HCT116 (cell line): ENCODE results near the gene SNTG2. TPM values are rescaled to one million over a fixed set of nuclear protein-coding genes. Genes with fewer than 3 reads are reported as not detected.

Experiments
- ATAC-seq: fragments of 200-7000 bp; cut with Tn5 transposase; 2 replicates; pipeline ENCODE4 v1.9.1; 2020; ENCODE audit warnings: mild to moderate bottlenecking, moderate library complexity
- BruUV-seq: library from RNA; stranded (reverse); fragments of 400-500 nt; replicated peaks from 2 replicates; lab custom pipeline; 2021; lab: Mats Ljungman, UMichigan
- CTCF ChIA-PET: fragments of 300-600 bp; sonication (Branson Sonifier 250); formaldehyde crosslinking; loops from one replicate; lab custom pipeline; 2021; ENCODE audit warnings: antibody characterized with exemption; lab: Charles Lee
- POLR2A ChIA-PET: fragments of 300-600, 350-600 bp; sonication (Branson Sonifier 250); formaldehyde crosslinking; loops from one replicate; lab custom pipeline; 2021; ENCODE audit warnings: antibody characterized with exemption; lab: Charles Lee
- RAD21 ChIA-PET, 2 experiments: fragments of 300-600 bp; sonication (Branson Sonifier 250); formaldehyde crosslinking; loops; one replicate each; lab custom pipeline; 2023; ENCODE audit warnings: low total read pairs in 2 of 2; ENCODE audit not compliant: uncharacterized antibody in 2 of 2, unreplicated experiment in 2 of 2, low non-redundant PET in 1 of 2; lab: Charles Lee
- DNase-seq: peaks from one replicate; pipeline ENCODE4 v3.0.0-alpha.2; 2010; ENCODE audit warnings: low read depth, low spot score
- H2AFZ ChIP-seq: fragments of 200-600 bp; shearing (Covaris generic), sonication (generic); 2 replicates; pipeline ENCODE4 v1.6.1; 2017; ENCODE audit warnings: low read depth, mixed run types, mixed read lengths, antibody characterized with exemption, low read length; ENCODE audit not compliant: poor library complexity, severe bottlenecking
- H3K27ac ChIP-seq: 2 replicates; pipeline ENCODE4 v1.5.1; 2012; ENCODE audit warnings: low read depth, low read length
- H3K27me3 ChIP-seq: fragments of 200-600 bp; sonication (generic); 2 replicates; pipeline ENCODE4 v1.6.1; 2016; ENCODE audit warnings: mixed run types, low read length, mixed read lengths; ENCODE audit not compliant: insufficient read depth
- H3K36me3 ChIP-seq, 2 experiments: fragments of 200-500 bp in 1 of 2; fragments of 200-600 bp in 1 of 2; sonication (Bioruptor generic) in 1 of 2; sonication (generic) in 1 of 2; 2 replicates each; pipeline versions ENCODE4 v1.5.1 to v1.6.1; 2014 to 2016; ENCODE audit warnings: low read length in 2 of 2, inconsistent platforms in 1 of 2, mixed read lengths in 1 of 2, mixed run types in 1 of 2; ENCODE audit not compliant: insufficient read depth in 2 of 2, control insufficient read depth in 1 of 2
- H3K4me1 ChIP-seq, 2 experiments: fragments of 200-600 bp in 1 of 2; sonication (generic) in 1 of 2; 2 replicates each; pipeline versions ENCODE4 v1.5.1 to v1.6.1; 2012 to 2017; ENCODE audit warnings: low read length in 2 of 2, inconsistent platforms in 1 of 2, mild to moderate bottlenecking in 1 of 2, mixed read lengths in 1 of 2, mixed run types in 1 of 2, moderate library complexity in 1 of 2; ENCODE audit not compliant: insufficient read depth in 2 of 2, control insufficient read depth in 1 of 2
- H3K4me2 ChIP-seq: fragments of 200-600 bp; sonication (generic); 2 replicates; pipeline ENCODE4 v1.6.1; 2017; ENCODE audit warnings: mixed run types, low read length, mixed read lengths
- H3K4me3 ChIP-seq, 2 experiments: fragments of 200-600 bp in 1 of 2; sonication (generic) in 1 of 2; replicated peaks in 1 of 2; 2 replicates each; pipeline ENCODE4 v1.5.1; 2011 to 2016; ENCODE audit warnings: low read length in 2 of 2, control low read depth in 1 of 2, low read depth in 1 of 2, mild to moderate bottlenecking in 1 of 2, mixed read lengths in 1 of 2, mixed run types in 1 of 2
- H3K79me2 ChIP-seq: fragments of 200-600 bp; sonication (generic); 2 replicates; pipeline ENCODE4 v1.6.1; 2017; ENCODE audit warnings: mild to moderate bottlenecking, mixed run types, low read length, moderate library complexity, mixed read lengths; ENCODE audit not compliant: insufficient read depth
- H3K9ac ChIP-seq: fragments of 200-600 bp; sonication (generic); 2 replicates; pipeline ENCODE4 v1.6.1; 2016; ENCODE audit warnings: low read length, mixed read lengths
- H3K9me2 ChIP-seq: fragments of 200-600 bp; sonication (generic), shearing (Covaris generic); 2 replicates; pipeline ENCODE4 v1.6.1; 2017; ENCODE audit warnings: mixed run types, mild to moderate bottlenecking, moderate library complexity; ENCODE audit not compliant: insufficient read depth
- H3K9me3 ChIP-seq, 2 experiments: fragments of 200-500 bp in 1 of 2; fragments of 200-600 bp in 1 of 2; sonication (Bioruptor generic) in 1 of 2; sonication (generic) in 1 of 2; 2 replicates each; pipeline ENCODE4 v1.6.1; 2014 to 2017; ENCODE audit warnings: low read length in 2 of 2, mixed read lengths in 2 of 2, inconsistent platforms in 1 of 2, low read depth in 1 of 2, mild to moderate bottlenecking in 1 of 2, mixed run types in 1 of 2, moderate library complexity in 1 of 2; ENCODE audit not compliant: control insufficient read depth in 1 of 2, insufficient read depth in 1 of 2
- H4K20me1 ChIP-seq: fragments of 200-600 bp; sonication (generic), shearing (Covaris generic); 2 replicates; pipeline ENCODE4 v1.6.1; 2017; ENCODE audit warnings: mixed run types, mild to moderate bottlenecking, moderate library complexity; ENCODE audit not compliant: insufficient read depth
- CEBPB ChIP-seq: IDR thresholded peaks from 2 replicates; pipeline ENCODE4 v1.6.1; 2012; ENCODE audit warnings: low read depth
- FOSL1 ChIP-seq: IDR thresholded peaks from 2 replicates; pipeline ENCODE4 v1.6.1; 2012; ENCODE audit warnings: low read depth
- SIN3A ChIP-seq: IDR thresholded peaks from 2 replicates; pipeline ENCODE4 v1.6.1; 2012; ENCODE audit warnings: low read depth
- SRF ChIP-seq: IDR thresholded peaks from 2 replicates; pipeline ENCODE4 v1.6.1; 2012; ENCODE audit warnings: low read depth
- YY1 ChIP-seq: IDR thresholded peaks from 2 replicates; pipeline ENCODE4 v1.6.1; 2011; ENCODE audit warnings: low read length, low read depth, moderate library complexity, mild to moderate bottlenecking; ENCODE audit not compliant: insufficient replicate concordance; ENCODE audit errors: extremely low read depth
- ZFX ChIP-seq: fragments of 450-650 bp; IDR thresholded peaks from 2 replicates; pipeline ENCODE4 v1.6.1; 2017
- intact Hi-C: fragments of 100-400 bp; cut with micrococcal nuclease; formaldehyde crosslinking; loops from 2 replicates; pipeline ENCODE4 v1.10.0; 2022
- total RNA-seq: library from RNA; stranded (reverse); gene quantifications from one replicate; pipeline ENCODE4 v1.2.1, GENCODE V29; 2021; ENCODE audit not compliant: unreplicated experiment
- TF ChIP-seq, protein P1 (sequence below): IDR thresholded peaks from 2 replicates; pipeline ENCODE4 v1.6.1; 2011; ENCODE audit warnings: mild to moderate bottlenecking, low read length, moderate library complexity; ENCODE audit not compliant: insufficient replicate concordance; ENCODE audit errors: extremely low read depth
- TF ChIP-seq, protein P2 (sequence below): IDR thresholded peaks from 2 replicates; pipeline ENCODE4 v1.6.1; 2012
- TF ChIP-seq, protein P3 (sequence below): IDR thresholded peaks from 2 replicates; pipeline ENCODE4 v1.6.1; 2012

The SNTG2 gene
- total RNA-seq, 1 experiment from 2014 or later: not detected

DNA sequence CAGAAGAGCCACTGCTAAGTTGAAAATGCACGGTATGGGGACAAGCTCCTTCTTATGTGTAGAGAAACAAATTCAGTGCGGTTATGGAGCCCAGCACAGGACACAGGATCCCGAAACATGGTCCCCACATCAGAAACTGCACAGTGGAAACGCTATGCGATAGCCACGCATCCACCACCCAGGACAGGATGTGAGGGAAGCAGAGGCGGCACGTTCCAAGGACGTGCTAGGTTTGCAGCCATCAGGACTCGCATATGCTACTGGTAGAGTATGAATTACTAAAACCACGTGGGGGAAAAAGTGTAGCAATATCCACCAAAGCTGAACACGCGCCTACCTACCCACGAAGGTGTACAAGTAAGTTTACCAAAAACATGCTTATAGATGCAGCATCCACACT is 34.7 kb upstream of the SNTG2 start:
- TF ChIP-seq, protein P1, sequence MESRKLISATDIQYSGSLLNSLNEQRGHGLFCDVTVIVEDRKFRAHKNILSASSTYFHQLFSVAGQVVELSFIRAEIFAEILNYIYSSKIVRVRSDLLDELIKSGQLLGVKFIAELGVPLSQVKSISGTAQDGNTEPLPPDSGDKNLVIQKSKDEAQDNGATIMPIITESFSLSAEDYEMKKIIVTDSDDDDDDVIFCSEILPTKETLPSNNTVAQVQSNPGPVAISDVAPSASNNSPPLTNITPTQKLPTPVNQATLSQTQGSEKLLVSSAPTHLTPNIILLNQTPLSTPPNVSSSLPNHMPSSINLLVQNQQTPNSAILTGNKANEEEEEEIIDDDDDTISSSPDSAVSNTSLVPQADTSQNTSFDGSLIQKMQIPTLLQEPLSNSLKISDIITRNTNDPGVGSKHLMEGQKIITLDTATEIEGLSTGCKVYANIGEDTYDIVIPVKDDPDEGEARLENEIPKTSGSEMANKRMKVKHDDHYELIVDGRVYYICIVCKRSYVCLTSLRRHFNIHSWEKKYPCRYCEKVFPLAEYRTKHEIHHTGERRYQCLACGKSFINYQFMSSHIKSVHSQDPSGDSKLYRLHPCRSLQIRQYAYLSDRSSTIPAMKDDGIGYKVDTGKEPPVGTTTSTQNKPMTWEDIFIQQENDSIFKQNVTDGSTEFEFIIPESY: no peak
- no peak for TF ChIP-seq SIN3A
- TF ChIP-seq ZFX: no peak
- no peak for TF ChIP-seq FOSL1
- TF ChIP-seq, protein P2, sequence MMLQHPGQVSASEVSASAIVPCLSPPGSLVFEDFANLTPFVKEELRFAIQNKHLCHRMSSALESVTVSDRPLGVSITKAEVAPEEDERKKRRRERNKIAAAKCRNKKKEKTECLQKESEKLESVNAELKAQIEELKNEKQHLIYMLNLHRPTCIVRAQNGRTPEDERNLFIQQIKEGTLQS: no peak
- TF ChIP-seq YY1: no peak
- no peak for TF ChIP-seq SRF
- TF ChIP-seq, protein P3, sequence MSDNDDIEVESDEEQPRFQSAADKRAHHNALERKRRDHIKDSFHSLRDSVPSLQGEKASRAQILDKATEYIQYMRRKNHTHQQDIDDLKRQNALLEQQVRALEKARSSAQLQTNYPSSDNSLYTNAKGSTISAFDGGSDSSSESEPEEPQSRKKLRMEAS: no peak
- no peaks in the 10 kb centered on the region for H3K36me3 ChIP-seq
- RAD21 ChIA-PET: no interaction called here
- H3K27ac ChIP-seq: no peak overlapping the region
- H3K4me2 ChIP-seq: no peak overlapping the region
- H3K27me3 ChIP-seq: peaks cover 19% of the 10 kb centered on the region
- H3K79me2 ChIP-seq: no peaks in the 10 kb centered on the region
- H3K9me2 ChIP-seq: no peaks in the 10 kb centered on the region
- H3K9ac ChIP-seq: no peak overlapping the region
- no peak for DNase-seq
- H3K9me3 ChIP-seq: no peaks in the 10 kb centered on the region
- H3K4me3 ChIP-seq: no peak overlapping the region
- H4K20me1 ChIP-seq: no peaks in the 10 kb centered on the region
- H2AFZ ChIP-seq: no peak overlapping the region
- POLR2A ChIA-PET: no interaction called here
- no peaks in the 10 kb centered on the region for H3K4me1 ChIP-seq
- intact Hi-C loops: no loop called here
- CTCF ChIA-PET: no interaction called here
- ATAC-seq: no peak
- BruUV-seq: no TSS peak

DNA sequence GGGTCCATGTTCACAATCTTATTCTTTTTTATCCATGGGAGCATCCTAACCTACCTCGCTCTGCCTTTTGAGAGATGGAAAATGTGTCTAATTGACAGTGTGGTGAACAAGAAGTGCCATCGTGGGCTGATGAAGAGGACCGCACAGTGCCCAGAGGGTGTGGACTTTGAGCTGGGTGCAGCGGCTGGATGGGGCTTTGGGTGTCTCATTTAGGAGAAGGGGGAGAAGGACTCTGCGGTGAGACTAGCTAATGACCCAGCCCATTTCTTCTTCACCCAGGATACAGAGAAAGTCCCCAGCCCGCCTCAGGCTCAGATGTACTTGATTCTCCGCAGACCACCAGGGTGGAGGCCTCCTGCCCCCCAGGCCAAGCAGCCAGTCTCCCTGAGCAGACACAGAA is 33.7 kb upstream of the SNTG2 start:
- ChIA-PET RAD21 (no interaction called here), CTCF (interaction anchor here (0.6 kb wide), 1 partner anchor 74 kb away, joined by 3 read pairs; no protein-coding TSS in a partner anchor)

More for the DNA sequence above, 33.7 kb upstream of the SNTG2 start:
- no peaks in the 10 kb centered on the region for H3K36me3 ChIP-seq
- H4K20me1 ChIP-seq: no peaks in the 10 kb centered on the region
- POLR2A ChIA-PET: no interaction called here
- BruUV-seq: no TSS peak
- no peak overlapping the region for H3K4me3 ChIP-seq
- H3K4me1 ChIP-seq: no peaks in the 10 kb centered on the region
- H2AFZ ChIP-seq: no peak overlapping the region
- peaks cover 19% of the 10 kb centered on the region for H3K27me3 ChIP-seq
- no peaks in the 10 kb centered on the region for H3K9me2 ChIP-seq
- no peak for DNase-seq
- intact Hi-C loops: no loop called here
- H3K27ac ChIP-seq: no peak overlapping the region
- no peak overlapping the region for H3K9ac ChIP-seq
- no peak for ATAC-seq
- no peaks in the 10 kb centered on the region for H3K79me2 ChIP-seq
- H3K4me2 ChIP-seq: no peak overlapping the region
- H3K9me3 ChIP-seq: no peaks in the 10 kb centered on the region
- no peak for TF ChIP-seq CEBPB
- TF ChIP-seq, all 23 proteins: peak for 0
